ENCODE results near the gene ZBTB22.

Gene ZBTB22

DNA sequence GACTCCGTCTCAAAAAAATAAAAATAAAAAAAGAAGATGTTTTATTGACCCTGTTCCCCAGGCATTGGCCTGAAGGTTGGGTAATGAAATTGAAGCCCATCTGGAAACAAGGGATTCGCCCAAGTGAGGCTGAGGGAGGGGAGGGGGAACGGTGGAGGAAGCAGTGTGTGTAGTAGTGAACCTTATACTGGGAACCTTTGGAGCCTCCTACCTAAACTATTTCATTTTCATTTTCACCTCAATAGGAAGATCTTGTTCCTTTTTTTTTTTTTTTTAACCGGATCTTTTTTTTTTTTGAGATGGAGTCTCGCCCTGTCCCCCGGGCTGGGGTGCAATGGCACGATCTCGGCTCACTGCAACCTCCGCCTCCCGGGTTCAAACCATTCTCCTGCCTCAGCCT is 13.2 kb upstream of the ZBTB22 start:
- DNase-seq (ENCODE audit: low spot score), result no peak

DNA sequence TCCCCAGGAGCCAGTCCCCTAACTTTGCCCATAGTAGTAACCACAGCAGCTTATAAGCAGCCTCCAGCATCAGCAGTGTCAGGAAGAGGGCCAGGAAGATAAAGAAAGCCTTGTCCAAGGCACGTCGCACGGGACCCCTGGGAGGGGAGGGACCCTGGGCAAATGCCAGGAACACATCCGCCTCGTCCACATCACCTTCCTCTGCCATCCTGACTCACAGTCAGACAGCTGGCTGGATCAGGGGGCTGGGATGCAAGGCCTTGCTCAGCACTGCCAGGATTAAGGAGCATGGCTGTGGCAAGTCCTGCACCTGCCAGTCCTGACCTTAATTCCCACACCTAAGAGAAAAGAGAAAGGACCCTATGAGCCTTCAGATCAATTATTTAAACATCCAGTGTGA is 11.5 kb upstream of the ZBTB22 start:
- peak; percentile 62 for DNase-seq (ENCODE audit: low spot score)

DNA sequence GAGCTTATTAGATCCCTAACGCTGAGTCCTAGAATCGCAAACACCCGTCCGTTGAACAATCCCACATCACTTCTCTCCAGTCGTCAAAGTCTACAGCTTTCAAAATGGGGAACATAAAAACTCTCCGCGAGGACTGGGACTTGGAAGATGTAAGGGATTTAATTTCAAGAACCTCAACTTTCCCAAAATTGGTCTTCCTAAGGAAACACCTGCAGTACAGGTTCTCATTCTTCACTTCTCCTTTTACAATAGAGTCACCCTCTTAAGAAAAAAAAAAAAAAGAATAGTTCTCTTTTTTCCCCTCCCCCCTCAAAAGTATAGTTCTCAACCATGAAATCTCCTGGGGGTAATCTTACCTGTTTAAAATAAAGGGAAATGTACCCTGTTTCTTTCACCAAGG is 6.6 kb upstream of the ZBTB22 start:
- DNase-seq (ENCODE audit: low spot score), result no peak

DNA sequence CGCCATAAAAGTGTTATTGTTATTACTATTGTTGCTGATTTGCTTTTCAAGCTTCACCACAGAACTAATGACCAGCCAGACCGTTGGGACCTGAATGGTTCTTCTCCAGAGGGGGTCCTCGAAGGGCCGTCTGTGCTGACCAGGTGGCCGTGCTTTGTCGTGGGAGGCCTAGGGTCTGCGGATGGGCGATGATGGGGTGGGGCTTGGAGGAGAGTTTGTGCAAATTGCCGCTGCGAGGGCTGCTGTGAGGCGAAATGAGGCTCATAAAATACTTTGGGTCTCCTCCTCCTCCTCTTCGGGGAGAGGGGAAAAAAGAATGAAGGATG is 6.0 kb upstream of the ZBTB22 start:
- no peak for DNase-seq (ENCODE audit: low spot score)

DNA sequence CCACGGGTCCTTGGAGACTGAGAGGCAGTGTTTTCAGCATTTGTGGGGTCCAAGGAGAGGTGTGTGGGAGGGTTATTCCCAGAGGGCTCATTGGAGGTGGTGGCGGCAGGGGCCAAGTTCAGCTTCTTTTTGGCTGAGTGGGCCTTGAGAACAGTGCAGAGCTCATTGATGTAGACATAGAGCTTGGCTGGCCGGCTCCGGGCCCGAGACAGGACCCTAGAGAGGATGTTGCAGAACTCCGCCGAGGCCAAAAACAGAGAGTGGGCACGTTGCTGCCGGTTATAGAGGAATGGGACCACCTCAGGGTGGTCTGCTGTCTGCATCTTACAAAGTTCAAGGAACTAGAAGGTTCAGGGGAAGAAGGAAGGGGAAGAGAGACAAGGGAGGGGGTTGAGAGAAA is 3.7 kb upstream of the ZBTB22 start:
- no peak for DNase-seq (ENCODE audit: low spot score)

DNA sequence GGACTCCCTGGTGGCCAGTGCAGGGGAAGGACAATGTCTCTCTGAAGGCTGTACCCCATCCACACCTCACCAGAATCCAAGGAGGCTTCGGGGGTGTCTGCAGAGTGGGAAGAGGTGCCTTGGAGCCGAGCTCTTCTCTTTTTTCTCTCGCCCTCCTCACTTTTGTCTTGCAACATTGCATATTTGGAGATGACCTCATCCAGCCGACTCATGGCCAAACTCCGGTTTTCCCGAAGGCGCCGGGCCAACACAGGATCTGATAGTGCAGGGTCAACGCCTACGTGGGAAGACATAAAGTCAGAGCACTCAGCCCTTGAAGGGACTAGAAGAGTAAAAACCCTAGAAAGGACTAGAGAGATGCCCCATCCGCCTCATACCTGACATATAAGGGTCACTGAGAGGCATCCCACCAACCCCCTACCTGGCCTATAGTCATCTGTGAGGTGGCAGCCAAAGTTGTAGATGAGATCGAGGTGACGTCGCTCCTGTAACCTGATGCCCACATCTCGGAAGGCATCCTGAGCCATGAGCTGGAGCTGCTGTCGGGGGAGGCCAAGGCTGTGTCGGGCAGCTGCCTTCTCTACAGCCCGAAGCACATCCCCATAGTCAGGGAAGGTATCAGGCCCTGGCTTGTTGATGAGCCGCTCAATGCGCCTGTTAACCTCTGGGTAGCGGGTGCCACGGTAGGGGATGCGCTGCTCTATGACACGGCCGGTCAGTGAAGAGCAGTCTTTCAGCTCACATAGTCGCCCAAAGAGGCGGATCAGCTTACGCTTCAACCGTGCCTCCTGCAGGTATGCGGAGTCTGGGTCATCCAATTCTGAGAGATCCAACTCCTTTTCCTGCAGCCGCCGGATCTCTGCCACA is 3.0 kb upstream of the ZBTB22 start:
- no peak for DNase-seq (ENCODE audit: low spot score)

DNA sequence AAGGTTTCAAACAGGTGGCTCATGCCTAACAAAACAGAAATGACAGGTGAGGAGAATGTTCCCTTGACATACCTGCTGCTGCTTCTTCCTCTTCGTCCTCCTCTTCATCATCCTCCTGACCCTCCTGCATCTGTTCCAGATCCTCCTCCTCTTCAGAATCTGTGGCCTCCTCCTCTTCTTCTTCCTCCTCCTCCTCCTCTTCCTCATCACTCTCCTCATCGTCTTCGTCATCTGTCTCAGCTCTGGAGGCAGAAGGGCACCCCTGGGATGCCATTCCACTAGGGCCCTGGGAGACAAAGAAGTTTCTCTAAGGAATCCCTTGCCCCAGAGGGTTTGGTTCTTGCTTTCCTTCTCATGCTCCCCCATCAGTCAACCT is 2.4 kb upstream of the ZBTB22 start:
- no peak for DNase-seq (ENCODE audit: low spot score)

DNA sequence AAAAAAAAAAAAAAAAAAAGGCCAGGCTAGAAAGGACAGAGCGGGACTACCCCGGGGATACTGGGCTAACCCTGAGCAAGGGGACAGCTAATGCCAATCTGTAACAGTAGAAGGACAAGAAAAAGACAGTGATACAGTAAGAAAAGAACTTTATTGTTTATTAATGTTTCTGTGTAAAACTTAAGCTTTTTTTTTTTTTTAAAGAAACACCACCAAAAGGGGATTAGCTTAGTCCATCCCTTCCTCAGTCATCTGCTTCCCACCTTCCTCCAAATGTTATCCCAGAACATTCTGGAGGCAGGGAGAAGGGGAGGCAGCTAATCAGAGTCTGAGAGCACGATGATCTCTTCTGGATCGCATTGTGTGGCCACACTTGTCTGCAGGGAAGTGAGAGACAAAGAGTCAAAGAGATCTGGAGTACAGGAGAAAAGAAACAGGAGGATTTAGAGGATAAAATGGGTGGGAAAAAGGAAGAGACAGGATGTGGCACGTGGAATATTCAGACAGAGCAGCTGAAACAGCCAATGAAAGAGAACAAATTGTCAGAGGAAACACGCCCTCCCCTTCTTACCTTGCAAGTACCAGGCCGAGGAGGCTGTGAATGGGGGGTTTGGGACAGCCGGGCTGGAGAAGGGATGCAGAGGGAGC is 1.0 kb upstream of the ZBTB22 start:
- DNase-seq (ENCODE audit: low spot score), result no peak

DNA sequence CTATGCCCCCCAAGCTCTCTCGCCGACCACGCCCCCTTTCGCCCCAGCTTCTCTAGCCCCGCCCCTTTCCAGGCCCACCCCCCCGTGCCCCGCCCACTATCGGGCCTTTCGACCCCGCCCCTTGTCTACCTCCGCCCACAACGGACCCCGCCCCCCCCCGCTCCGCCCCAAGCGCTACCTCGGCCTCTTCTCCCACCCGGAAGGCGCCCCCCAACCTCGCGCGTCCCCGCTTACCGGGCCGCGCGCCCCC is 200 bp downstream of the ZBTB22 start:
- DNase-seq (ENCODE audit: low spot score), result no peak

DNA sequence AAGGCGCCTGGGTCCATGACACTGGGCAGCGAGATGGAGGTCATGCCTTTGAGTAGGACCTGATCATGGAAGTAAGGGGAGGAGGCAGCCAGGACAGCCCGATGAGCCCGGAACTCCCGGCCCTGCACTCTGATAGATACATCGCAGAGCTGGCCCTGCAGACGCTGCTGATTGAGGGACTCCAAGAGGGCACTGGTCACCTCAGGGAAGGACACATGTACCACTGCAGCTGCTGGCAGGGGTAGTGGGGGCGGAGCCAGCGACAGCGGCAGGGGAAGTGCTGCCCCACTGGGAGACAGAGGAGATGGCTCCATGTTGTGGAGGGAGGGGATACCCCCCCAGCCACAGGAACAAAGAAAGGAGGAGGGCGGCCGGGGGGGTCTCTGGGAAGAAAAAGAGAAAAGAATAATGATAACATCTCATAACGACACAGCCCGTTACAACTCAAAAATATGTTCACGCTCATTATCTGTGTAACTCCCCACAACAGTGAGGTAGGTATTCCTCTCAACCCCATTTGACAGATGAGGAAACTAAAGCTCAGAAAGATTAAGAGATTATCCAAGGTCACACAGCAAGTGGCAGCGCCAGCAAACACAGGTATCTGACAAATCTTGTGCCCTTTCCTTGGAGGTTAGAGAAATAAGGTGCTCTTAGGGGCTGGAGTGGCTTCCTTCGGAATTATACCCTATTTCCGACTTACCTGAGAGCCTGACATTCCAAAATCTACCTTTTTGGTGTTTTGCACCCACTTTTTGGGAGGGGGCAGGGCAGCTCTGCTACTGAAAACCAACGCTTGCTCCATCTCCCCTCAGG is 733 bp downstream of the ZBTB22 start:
- no peak for DNase-seq (ENCODE audit: low spot score)

DNA sequence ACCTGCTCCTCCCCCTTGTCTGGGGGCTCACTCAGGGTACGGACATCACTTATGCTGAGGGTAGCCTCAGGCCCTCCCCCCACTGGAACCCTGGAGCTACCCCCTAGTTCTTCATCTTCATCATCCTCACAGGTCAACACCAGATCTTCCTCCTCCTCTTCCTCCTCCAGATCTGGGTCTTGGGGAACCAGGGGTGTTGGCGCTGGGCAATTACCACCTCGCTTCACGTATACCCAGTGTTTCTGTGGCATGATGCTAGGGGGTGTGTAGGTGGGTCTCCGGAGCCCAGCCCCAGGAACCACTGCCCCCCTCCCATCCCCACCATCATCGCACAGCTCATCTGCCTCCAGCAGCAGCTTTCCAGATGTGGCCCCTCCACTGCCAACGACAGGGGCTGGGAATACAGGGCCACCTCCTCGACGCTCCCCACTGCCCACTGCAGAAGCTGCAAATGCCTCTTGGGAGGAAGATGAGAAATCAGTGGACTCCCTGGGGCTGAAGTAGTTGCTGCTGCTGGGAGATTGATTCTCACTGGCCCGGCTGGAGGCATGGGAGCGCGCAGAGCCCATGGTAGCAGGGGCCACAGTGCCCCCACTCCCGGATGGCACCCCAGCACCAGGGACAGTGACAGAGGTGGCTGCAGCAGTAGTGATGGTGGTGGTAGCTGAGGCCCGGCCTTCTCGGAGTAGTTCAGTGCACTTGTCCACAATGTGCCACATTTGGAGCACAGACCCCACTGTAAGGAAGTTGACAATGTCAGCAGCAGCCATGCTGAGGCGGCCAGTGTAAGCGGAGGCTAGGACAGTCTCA is 1.5 kb downstream of the ZBTB22 start:
- DNase-seq (ENCODE audit: low spot score), result no peak

DNA sequence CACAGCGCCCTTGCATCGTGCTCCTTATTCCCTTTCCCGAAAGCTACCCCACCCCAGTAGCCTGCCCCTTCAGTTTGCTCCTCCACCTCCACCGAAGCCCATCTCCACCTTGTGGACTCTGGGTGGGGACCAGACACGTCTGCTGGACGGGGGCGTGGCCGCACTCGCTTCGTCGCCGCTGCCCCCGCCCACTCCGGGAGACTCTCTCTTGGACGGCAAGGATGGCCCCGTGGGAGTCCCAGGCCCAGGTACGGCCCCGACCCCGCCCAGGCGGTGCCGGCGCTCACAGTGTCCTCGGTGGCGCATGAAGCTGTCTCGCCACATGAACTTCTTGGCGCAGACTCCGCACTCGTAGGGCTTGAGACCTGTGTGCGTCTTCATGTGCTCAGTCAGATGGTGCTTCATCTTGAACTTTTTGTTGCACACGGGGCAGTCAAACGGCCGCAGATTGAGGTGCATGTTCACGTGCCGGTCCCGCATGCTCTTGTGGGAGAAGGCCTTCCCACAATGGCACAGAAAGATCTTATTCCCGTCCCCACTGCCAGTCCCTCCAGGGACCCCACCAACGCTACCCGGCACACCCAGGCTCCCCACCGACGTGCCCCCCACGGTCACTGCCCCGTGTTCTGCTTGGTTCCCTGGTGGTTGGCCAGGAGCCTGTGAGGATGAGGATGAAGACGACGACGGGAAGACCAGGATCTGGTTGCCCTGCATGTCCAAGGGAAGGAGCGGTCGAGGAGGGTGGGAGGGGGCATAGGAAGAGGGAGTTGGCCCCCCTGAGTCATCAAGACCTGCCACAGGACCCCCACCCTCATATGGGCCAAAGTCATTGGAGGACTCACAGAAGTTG is 2.4 kb downstream of the ZBTB22 start:
- no peak for DNase-seq (ENCODE audit: low spot score)

DNA sequence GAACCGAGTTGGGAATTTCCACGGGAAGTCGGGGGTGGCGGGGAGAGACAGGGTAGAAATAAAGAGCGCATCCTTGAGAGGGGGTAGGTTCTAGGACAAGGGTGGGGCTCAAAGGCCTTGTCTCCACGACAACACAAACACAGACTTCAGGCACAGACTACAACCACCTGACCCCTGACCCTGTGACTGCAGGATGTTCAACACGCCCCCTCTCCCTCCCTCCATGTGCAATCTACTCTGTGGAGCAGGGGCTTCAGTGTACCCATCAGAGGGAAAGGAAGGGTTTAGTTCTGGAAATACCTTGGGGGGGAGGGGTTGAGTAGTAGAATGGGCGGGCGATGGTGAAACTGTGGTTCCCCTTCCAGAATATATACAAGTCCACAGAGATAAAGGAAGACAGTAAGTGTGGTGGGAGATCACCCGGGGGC is 3.0 kb downstream of the ZBTB22 start:
- DNase-seq (ENCODE audit: low spot score), result peak; percentile 53

DNA sequence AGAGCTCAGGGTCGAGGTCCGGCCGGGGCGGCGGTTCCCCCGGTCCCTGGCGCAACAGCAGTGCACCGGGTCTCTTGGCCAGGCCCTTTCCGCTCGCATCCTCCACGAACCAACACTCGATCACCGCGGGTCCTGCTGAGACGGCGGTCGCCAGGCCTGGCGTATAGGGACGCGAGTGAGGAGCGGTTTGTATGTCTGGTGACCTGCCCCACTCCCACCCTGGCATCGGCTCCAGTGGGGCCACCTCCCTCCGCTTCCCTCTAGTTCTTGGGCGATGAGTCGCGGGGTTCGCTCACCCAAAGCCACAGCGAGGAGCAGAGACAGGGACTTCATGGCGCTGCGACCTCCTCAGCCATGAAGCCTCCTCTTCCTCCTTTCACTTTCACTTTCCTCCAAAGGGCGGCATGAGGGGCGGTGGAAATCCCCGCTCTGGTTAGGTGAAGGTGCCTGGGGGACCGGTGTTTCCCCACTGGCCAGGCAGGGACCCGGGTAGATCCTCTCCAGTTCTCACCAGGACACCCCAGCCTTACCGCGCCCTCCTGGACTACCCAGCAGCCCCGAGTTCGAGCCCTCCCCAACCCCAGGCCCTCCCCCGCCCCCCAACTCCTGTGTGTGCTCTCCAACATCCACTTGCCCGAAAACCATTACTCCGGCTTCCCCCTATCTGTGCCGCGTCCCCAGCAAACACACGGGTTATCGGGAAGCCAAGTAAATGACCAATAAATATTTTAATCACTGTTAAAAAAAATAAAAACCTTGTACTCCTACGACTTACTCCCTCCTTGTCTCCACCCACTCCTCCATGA is 3.6 kb downstream of the ZBTB22 start, which contains the start of gene TAPBP:
TAPBP (minus strand) TSS at position 370 of the 806 bp plus-strand sequence; CDS start at position 333, 37 bp downstream.
- DNase-seq (ENCODE audit: low spot score), result no peak

DNA sequence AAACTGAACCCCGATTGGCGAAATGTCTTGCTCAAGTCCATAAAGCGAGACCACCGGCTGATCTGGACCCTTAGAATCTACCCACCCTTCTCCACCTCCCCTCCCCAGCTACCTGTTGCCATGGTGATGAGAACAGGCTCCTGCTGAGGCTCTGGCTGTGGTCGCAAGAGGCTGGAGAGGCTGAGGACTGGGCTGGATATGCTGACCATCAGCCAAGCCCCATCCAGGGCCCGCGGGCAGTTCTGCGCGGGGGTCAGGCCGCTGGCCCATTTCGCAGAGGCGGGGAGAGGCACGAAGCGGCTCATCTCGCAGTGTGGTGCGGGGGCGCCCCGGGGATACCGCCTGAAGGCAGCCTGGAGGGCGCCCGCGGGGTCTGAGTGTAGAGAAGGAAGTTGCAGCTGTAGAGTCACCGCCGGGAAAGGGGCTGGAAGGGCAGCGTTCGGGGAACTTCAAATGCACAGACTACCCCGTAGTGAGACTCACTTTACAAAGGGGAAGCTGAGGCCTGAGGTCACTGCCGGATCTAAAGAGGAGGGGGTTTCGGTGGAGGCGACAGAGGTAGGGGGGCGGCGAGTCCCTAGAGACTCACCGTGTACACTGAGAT is 4.3 kb downstream of the ZBTB22 start:
- peak; percentile 53 for DNase-seq (ENCODE audit: low spot score)

DNA sequence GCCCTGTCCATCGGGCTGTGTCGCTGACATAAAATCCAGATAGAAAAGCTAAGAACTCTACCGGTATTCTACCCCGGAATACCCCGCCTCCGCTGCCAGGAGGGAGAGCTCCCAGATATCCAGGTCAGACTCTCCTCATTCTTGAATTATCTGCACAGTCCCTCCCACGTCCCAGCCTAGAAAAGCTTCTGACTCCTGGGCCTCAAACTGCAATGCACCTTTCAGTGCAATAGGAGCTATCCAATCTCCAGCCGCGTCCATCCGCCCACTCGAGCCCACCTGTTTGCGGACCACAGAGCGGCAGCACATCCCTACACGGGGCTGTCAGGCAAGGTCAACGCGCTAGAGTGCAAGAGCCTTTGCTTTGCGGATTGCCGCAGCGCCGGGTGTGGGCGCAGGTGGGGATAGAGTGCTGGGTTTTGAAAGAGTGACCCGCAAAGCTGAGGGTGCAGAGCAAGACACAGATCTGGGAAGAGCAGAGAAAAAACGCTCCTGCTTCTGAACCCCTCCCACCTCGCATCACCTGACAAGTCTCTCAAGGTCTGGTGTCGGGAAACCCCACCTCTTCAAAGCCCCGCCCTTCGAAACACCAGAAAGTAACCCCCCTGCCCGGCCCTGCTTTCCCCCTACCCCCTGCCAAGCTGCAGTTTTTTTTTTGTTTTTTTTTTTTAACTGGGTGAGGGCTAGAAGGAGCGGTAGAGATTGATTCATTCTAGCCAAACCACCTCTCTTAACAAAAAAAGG is 5.0 kb downstream of the ZBTB22 start:
- no peak for DNase-seq (ENCODE audit: low spot score)

DNA sequence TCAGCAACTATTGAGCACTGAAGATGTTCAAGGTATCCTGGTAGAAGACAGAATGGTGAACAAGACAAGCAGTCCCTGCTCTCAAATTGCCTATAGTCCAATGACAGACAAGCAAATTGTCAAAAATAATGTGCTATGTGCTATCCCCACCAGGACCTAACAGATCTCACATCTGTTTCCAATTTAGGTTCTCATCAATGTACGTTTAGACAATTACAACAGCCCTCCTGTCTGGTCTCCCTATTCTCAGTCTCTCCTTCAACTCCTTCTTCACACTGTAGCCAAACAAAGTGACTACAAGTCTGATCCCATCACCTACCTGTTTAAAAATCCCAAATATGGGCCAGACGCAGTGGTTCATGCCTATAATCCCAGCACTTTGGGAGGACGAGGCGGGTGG is 11.2 kb downstream of the ZBTB22 start:
- DNase-seq (ENCODE audit: low spot score), result no peak

DNA sequence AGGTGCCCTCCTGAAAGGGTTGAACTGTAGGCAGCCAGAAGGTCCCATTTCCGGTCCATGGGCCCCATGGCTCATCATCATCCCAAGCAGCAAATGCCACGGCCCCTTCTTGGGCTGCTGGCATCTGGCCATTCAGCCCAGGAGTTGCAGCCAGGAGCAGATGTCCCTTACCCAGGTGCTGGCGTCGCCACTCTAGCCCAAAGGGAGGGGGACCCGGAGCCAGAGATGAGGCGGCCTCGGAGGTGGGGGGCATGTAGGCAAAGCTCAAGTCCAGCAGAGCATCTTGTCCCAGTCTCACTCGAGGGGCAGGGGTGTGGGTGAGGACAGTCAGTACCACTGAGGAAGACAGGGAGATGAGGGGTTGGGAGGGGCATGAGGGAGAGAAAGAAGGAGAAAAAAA is 12.5 kb downstream of the ZBTB22 start:
- no peak for DNase-seq (ENCODE audit: low spot score)

DNA sequence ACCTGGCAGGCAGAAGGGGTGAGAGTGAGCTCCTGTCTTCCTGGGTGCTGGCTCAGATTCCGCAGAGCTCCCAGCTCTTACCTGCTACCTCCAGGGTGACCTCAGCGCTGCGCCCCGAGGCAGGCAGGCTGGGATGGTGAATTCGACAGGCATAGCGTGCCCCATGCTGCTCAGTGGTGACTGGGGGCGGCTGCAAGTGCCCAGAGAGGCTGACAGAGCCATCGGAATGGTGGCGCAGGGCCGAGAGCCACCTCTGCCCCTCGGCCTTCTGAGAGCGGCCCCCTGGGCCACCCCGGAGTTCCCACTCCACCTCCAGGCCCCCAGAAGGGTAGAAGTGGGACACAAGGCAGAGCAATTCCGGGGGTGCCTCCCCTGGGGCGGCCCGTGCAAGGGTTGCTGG is 13.3 kb downstream of the ZBTB22 start:
- no peak for DNase-seq (ENCODE audit: low spot score)

All from kidney capillary endothelial cell (primary cell).